OCI-M1 (cell line): ENCODE data around the gene LTBP3.
A peak's percentile ranks its signal among the peaks of the same experiment; 100 is the strongest.
"Not testable (repeated sequence)": the region's sequence is repeated elsewhere in the genome, so short reads cannot be mapped to it uniquely, and the experiment has no call there.

Source experiments
- DNase-seq: peaks from one replicate; lab custom pipeline; 2025; lab: John Stamatoyannopoulos, UW

The LTBP3 gene

GRCh38 chr11:65571420-65571819 lies 13.3 kb upstream of the LTBP3 start:
- no peak for DNase-seq

- DNase-seq = peak; percentile 99
These were observed 12.1 kb upstream of the LTBP3 start, which contains the start of gene ZNRD2 for GRCh38 chr11:65569973-65570918. ZNRD2 (plus strand) TSS chr11:65570477; CDS start chr11:65570492, 15 bp downstream.

DNA sequence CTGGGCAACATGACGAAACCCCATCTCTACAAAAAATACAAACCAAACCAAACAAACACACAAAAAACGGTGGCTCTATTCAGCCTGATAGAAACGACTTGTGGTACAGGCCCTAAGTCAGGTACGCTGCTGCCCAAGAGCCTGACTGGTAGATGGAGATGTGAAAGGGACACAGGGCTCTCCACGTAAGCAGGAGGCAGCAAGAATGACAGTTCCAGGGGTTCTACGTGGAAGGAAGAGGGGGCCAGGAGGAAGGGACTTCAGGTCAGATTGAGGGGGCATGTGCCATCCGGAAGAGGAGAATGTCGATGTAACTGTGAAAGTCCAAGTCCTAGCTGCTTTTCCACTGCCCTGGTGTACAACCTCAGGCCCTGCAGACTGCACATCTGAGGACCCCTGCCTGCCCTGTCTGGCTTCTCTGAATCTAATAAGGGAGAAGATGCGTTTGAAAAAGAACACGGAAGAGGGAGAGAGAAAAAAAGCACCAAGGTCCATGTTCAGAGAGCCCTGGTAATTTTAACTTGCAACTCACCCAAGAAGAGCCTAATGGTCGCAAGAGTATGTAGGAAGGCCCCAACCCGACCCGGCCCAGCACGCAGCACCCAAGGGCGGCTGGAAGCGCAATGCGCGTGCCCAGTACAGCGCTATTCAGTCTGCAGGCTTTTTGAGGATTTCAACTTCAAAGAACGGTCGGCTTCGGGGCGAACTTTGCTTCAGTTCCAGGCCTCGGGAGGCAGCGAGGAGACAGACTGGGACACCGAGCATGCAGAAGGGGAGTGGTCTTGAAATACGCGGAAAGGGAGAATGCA lies 11.2 kb upstream of the LTBP3 start:
- DNase-seq = no peak

- no peak for DNase-seq
These were observed 7.7 kb upstream of the LTBP3 start for GRCh38 chr11:65565624-65566453.

DNA sequence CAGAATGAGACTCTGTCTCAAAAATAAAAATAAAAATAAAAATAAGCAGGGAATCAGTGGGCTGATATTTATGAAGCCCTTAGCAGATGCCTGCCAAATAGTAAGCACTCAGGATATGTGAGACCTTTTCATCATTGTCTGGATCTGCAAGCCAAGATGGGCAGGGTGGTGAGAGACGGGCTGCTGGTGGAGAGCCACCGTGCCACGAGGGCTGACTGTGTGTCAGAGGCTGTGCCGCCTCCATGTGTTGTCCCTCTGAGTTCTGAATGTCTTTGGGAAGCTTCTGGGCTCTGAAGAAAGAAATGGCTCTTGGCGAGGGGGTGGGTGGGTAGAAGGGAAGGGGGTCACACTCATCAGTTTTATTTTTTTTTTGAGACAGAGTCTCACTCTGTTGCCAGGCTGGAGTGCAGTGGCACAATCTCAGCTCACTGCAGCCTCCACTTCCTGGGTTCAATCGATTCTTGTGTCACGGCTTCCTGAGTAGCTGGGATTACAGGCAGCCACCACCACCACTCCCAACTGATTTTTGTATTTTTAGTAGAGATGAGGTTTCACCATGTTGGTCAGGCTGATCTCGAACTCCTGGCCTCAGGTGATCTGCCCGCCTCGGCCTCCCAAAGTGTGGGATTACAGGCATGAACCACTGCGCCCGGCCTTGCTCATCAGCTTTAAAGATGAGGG lies 6.9 kb upstream of the LTBP3 start:
- not testable (repeated sequence) for DNase-seq

GRCh38 chr11:65563601-65564000 lies 5.4 kb upstream of the LTBP3 start:
- no peak for DNase-seq

- no peak for DNase-seq
These were observed 4.6 kb upstream of the LTBP3 start for GRCh38 chr11:65562788-65563187.

- DNase-seq = no peak
These were observed 3.9 kb upstream of the LTBP3 start for GRCh38 chr11:65562020-65562419.

DNA sequence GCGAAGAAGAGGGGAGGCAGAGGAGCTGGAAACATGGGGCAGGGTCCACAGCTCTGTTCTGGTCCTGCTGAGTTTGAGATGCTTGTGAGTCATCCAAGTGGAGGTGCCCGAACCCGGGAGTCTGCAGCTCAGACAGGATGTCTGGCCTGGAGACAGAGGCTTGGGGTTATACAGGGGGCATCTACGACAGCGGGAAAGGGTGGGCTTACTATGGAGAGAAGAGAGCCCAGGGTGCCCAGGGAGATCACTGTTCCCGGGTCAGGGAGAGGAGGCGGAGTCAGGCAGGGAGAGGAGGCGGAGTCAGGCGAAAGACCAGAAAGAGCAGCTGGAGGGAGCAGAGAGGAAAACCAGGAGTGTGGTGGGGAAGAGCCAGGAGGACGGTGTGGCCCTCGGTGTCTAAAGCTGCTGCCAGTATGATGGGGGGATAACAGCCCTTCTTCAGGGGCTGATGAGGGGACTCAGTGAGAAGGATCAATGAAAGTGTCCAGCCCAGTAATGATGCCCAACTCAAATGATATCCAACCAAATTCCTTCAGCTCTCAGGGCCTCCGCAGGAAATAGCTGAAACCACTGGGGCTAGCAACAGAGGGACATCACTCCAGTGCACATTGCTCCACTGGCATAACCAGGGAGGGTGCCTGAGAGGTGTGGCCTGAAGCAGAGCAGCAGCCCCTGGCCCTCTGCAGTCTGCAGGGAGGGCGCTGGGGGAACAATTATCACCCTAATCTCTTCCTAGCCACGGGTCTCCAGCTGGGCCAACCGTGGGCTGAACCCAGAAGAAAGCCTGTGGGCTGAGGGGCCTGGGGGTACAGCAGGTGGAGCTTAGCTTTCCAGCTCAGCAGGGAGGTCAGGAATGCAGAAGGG lies 2.6 kb upstream of the LTBP3 start:
- no peak for DNase-seq

GRCh38 chr11:65559951-65560537 lies 1.9 kb upstream of the LTBP3 start:
- peak; percentile 23 for DNase-seq

DNA sequence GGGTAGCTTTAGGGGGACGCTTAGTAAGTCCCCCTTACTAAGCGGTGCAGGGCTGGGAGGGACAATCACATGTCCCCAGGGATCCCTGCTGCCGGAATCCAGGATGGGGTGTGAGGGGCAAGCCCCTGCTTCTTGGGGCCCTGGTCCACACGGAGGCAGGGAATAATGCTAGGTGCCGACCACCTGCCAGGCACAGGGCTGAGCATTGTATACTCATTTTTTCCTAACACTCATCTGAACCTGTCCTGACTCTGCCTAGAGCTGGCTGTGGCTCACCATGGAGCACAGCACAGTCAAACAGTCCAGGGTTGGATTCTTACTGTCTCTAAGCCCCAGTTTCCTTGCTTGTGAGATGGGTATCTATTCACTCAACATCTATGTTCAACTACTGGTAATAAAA lies 1.4 kb upstream of the LTBP3 start:
- no peak for DNase-seq

GRCh38 chr11:65558930-65559509 lies 861 bp upstream of the LTBP3 start:
- no peak for DNase-seq

DNA sequence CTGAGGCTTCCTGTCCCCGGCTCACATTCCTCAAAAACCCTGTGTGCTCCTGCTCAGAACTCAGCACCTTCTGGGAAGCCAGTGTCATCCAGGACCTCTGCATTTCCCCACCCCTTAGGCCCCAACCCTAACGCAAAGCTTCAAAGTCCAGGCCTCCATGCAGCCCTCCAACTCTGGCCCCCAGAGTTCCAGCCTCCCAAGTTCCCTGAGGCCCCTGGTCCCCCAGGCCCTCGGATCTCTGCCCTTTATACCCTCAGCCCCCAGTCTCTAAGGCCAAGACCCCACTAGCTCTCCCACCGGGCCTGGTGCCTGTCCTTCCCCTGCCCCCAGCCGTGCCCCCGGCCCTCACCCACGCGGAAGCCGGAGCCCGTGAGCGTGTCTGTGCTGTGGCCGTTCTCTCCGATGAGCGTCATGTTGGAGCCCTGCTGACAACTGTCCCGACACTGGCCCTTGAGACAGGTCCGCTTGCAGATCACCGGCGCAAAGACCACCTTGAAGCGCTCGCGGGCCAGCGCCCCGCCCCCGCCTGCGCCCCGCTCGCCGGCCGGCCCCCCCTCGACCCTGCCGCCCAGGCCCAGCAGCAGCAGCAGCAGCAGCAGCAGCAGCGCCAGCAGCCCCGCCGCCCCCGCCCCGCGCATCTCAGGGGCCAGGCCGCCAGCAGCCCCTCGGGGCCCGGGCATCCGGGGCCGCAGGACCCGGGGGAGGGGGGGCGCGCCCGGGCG lies 718 bp downstream of the LTBP3 start:
- DNase-seq = no peak

GRCh38 chr11:65556470-65557279 lies 1.5 kb downstream of the LTBP3 start:
- DNase-seq = no peak

DNA sequence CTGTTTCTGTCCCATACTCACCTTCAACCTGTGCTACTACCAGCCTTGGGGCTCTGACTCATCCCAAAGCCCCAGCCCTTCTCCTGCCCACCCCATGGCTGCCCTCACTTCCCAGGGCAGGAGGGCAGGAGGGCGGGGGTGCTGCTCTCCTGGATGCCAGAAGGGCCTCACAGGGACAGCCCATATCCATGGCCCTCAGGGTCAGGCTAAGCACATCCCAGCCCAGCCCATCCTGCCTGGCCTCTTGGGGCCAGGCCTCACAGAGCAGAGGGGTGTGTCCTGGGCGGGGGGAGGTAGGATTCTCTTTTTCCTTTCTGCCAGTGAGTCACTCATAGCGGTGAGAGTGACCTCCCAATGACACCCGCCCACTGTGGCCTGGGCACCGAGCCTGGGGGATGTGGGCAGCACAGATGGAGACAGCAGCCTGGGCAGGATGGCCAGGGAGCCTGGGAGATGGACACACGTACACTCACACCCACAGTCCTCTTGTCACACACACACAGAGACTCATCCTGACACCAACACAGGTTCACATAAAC lies 2.4 kb downstream of the LTBP3 start:
- peak; percentile 36 for DNase-seq

GRCh38 chr11:65554842-65555430 lies 3.2 kb downstream of the LTBP3 start:
- no peak for DNase-seq

DNA sequence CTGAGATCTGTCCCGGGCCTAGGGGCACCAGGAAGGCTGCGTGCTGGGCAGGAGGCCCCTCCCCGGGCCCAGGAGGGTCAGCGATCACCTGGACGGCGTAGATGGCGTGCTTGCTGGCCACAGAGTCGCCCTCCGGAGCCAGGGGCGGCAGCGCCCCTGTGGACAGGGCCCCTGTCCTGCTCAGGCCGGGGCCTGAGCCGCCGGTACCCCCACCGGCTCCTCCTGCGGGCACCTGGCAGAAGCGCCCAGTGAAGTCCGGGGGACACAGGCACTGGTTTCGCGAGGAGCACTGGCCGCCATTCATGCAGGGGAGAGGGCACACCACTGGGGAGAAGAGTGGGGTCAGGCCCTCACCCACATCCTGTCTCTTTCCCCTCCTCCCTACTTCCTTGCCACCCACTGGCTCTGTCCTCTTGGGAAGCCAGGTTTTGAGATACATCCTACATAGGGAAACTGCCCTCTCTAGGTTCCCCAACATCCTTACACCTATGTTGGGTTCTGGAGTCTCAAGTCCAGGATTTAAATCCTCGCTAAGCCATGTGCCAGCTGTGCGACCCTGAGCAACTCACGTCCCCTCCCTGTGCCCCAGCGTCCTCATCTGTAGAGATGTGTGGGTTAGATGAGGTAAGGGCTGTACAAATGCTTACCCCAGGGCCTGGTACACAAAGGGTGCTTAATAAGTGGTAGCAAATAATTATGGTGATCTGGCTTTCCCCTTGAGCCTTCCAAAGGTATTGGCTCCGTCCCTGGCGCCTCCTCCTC lies 3.9 kb downstream of the LTBP3 start:
- DNase-seq = no peak
